Activated CD8-positive, alpha-beta memory T cell treated with anti-CD3 and anti-CD28 coated beads, Interleukin-2, amount 50 U/mL, for 1 hour (primary cell): Measurements from ENCODE around the gene SDK1.
"Not testable (repeated sequence)": the region's sequence is repeated elsewhere in the genome, so short reads cannot be mapped to it uniquely, and the experiment has no call there.

Experiments used
- DNase-seq: peaks from one replicate; pipeline ENCODE4 v3.0.0-alpha.2; 2020; ENCODE audit errors: extremely low read depth

SDK1 gene

GRCh38 chr7:4302203-4302905, 1001.3 kb downstream of the SDK1 start:
- no peak for DNase-seq

DNA sequence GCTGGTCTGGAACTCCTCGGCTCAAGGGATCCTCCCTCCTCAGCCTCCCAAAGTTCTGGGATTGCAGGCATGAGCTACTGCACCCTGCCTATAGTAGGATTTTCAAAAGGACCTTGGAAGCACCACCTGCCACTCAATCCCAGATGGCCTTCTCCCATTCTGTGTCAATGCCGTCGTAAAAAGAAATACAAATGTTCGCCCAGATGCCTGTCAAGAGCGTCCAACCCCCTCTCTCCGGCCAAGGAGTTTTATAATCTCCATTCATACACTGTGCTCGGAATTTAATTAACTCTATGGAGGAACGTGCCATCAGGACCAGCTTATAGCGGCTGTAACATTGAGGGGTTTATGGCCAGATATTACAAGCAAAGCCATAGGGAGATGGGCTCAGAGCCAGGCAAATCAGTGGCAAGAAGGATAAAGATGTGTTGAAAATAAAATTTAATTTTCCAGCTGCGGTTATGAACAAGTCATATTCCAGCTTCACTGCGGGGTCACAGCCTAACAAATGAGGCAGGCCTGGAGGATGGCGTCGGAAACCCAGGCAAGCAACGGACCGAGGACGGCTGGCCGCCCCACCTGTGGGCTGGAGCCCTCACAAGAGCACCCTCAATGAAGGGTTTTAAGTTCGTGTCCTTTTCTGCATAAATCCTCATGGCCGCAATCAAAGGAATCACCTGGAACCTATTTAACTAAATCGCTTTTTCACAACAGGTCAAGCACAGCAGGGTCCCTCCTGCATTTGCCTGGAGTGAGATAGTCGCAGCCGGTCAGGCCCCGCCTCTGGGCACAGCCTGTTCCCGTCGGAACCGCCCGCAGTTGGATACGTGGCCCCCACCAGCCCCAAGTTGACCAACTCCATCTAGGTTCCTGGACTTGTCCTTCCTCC, 1006.5 kb downstream of the SDK1 start:
- DNase-seq, result no peak

- DNase-seq, result no peak
Measured at GRCh38 chr7:4308205-4308590, 1007.1 kb downstream of the SDK1 start.

DNA sequence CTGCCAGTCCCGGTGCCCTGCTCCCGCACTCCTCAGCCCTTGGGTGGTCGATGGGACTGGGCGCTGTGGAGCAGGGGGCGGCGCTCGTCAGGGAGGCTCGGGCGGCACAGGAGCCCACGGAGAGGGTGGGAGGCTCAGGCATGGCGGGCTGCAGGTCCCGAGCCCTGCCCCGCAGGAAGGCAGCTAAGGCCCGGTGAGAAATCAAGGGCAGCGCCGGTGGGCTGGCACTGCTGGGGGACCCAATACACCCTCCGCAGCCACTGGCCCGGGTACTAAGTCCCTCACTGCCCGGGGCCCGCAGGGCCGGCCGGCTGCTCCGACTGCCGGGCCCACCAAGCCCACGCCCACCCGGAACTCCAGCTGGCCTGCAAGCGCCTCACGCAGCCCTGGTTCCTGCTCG, 1012.9 kb downstream of the SDK1 start:
- not testable (repeated sequence) for DNase-seq

DNA sequence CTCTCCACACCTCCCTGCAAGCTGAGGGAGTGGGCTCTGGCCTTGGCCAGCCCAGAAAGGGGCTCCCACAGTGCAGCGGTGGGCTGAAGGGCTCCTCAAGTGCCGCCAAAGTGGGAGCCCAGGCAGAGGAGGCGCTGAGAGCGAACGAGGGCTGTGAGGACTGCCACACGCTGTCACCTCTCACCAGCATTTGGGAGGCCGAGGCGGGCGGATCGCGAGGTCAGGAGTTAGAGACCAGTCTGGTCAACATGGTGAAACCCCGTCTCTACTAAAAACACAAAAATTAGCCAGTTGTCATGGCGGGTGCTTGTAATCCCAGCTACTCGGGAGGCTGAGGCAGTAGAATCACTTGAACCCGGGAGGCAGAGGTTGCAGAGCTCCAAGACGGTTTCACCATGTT, 1013.3 kb downstream of the SDK1 start:
- DNase-seq, result not testable (repeated sequence)
